IgD-negative memory B cell (primary cell): ENCODE results near the gene SP110. TPM values are rescaled to one million over a fixed set of nuclear protein-coding genes. Genes with fewer than 3 reads are reported as not detected.

ENCODE experiments used
- H3K27ac Mint-ChIP-seq, 3 donors: one replicate each; pipeline ENCODE4 v1.8.0; 2020 to 2022; ENCODE audit warnings: mild to moderate bottlenecking in 3 of 3, mixed read lengths in 3 of 3, moderate library complexity in 1 of 3
- H3K27me3 Mint-ChIP-seq: one replicate; pipeline ENCODE4 v1.8.0; 2021; ENCODE audit warnings: mixed read lengths
- H3K36me3 Mint-ChIP-seq: one replicate; pipeline ENCODE4 v1.8.0; 2020; ENCODE audit warnings: mild to moderate bottlenecking, mixed read lengths
- H3K4me1 Mint-ChIP-seq, 3 donors: one replicate each; pipeline ENCODE4 v1.8.0; 2020 to 2022; ENCODE audit warnings: mixed read lengths in 3 of 3, mild to moderate bottlenecking in 1 of 3
- H3K4me3 Mint-ChIP-seq, 4 donors: one replicate each; pipeline ENCODE4 v1.8.0; 2020 to 2022; ENCODE audit warnings: mild to moderate bottlenecking in 4 of 4, mixed read lengths in 4 of 4, moderate library complexity in 3 of 4
- H3K9me3 Mint-ChIP-seq, 3 donors: one replicate each; pipeline ENCODE4 v1.8.0; 2020 to 2021; ENCODE audit warnings: mixed read lengths in 3 of 3, mild to moderate bottlenecking in 1 of 3
- polyA plus RNA-seq: library from polyadenylated mRNA; unstranded; fragments of 300-500 nt; fragmentation: Illumina TruSeq; gene quantifications from one replicate; pipeline ENCODE4 v1.2.3, GENCODE V29; 2021

SP110 gene
- polyA plus RNA-seq, 1 donor from 2014 or later, result 273 TPM

GRCh38 chr2:230170532-230170931 is 49.3 kb downstream of the SP110 start:
- peak overlapping the region in 1 of 4 donors; percentile 8 for H3K4me3 Mint-ChIP-seq
- H3K36me3 Mint-ChIP-seq, result peaks cover 12% of the 10 kb centered on the region
- peak overlapping the region in 1 of 3 donors; percentile 73 for H3K27ac Mint-ChIP-seq
- no peaks in the 10 kb centered on the region for H3K4me1 Mint-ChIP-seq
- H3K27me3 Mint-ChIP-seq, result no peaks in the 10 kb centered on the region
- no peaks in the 10 kb centered on the region for H3K9me3 Mint-ChIP-seq

GRCh38 chr2:230166557-230167170 is 53.1 kb downstream of the SP110 start:
- H3K36me3 Mint-ChIP-seq, result peaks cover 9% of the 10 kb centered on the region

GRCh38 chr2:230164139-230164538 is 55.6 kb downstream of the SP110 start:
- Mint-ChIP-seq H3K4me3 (no peak overlapping the region), H3K27ac (peak overlapping the region in 1 of 3 donors; percentile 59), H3K4me1 (peaks cover 4 to 14% (median 11%) of the 10 kb centered on the region in 3 donors), H3K9me3 (peaks cover 0 to 2% (median 0%) of the 10 kb centered on the region in 3 donors), H3K27me3 (no peaks in the 10 kb centered on the region), H3K36me3 (peaks cover 9% of the 10 kb centered on the region)

More at GRCh38 chr2:230166557-230167170, 53.1 kb downstream of the SP110 start:
- Mint-ChIP-seq H3K4me3 (no peak overlapping the region), H3K27ac (peak overlapping the region in 1 of 3 donors; percentile 11), H3K9me3 (peaks cover 0 to 2% (median 0%) of the 10 kb centered on the region in 3 donors), H3K4me1 (peaks cover 4 to 11% (median 10%) of the 10 kb centered on the region in 3 donors), H3K27me3 (no peaks in the 10 kb centered on the region)

GRCh38 chr2:230162981-230163380 is 56.8 kb downstream of the SP110 start:
- Mint-ChIP-seq H3K36me3 (peaks cover 5% of the 10 kb centered on the region), H3K9me3 (peaks cover 0 to 2% (median 0%) of the 10 kb centered on the region in 3 donors), H3K4me1 (peaks cover 4 to 14% (median 11%) of the 10 kb centered on the region in 3 donors), H3K27ac (peak overlapping the region in 1 of 3 donors; percentile 5), H3K27me3 (no peaks in the 10 kb centered on the region), H3K4me3 (no peak overlapping the region)

- Mint-ChIP-seq H3K27ac (peak overlapping the region in 1 of 3 donors; percentile 32), H3K4me1 (peaks cover 4 to 14% (median 11%) of the 10 kb centered on the region in 3 donors), H3K36me3 (no peaks in the 10 kb centered on the region), H3K4me3 (no peak overlapping the region), H3K27me3 (no peaks in the 10 kb centered on the region), H3K9me3 (peaks cover 0 to 2% (median 0%) of the 10 kb centered on the region in 3 donors)
Measured at GRCh38 chr2:230161184-230161583, 58.6 kb downstream of the SP110 start.

GRCh38 chr2:230160112-230160660 is 59.6 kb downstream of the SP110 start:
- Mint-ChIP-seq H3K4me1 (peaks cover 4 to 14% (median 11%) of the 10 kb centered on the region in 3 donors), H3K4me3 (no peak overlapping the region), H3K27ac (peak overlapping the region in 1 of 3 donors; percentile 19), H3K9me3 (peaks cover 0 to 2% (median 0%) of the 10 kb centered on the region in 3 donors), H3K27me3 (no peaks in the 10 kb centered on the region), H3K36me3 (no peaks in the 10 kb centered on the region)

DNA sequence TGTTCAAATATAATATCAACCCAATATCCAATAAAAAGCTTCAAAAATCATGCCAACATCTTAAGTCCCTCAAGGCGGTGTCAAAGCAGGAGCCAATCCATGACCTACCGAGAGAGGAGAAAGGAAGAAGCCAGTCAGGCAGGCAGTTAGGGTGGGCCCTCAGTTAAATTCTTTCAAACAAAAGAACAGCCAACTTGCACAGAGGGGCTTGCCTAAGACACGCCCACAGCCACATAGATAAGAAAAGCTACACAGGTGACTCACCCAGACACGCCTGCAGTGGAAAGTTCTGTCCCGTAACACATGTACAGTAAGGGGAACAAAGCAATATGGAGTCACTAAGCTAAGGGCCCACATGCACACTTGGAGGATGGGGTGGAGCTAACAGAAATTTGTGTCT is 61.3 kb downstream of the SP110 start:
- peaks cover 0 to under 1% (median 0%) of the 10 kb centered on the region in 3 donors for H3K9me3 Mint-ChIP-seq
- H3K27me3 Mint-ChIP-seq, result no peaks in the 10 kb centered on the region
- peaks cover 4 to 10% (median 7%) of the 10 kb centered on the region in 3 donors for H3K4me1 Mint-ChIP-seq
- no peak overlapping the region for H3K4me3 Mint-ChIP-seq
- H3K27ac Mint-ChIP-seq, result no peak overlapping the region
- H3K36me3 Mint-ChIP-seq, result no peaks in the 10 kb centered on the region

DNA sequence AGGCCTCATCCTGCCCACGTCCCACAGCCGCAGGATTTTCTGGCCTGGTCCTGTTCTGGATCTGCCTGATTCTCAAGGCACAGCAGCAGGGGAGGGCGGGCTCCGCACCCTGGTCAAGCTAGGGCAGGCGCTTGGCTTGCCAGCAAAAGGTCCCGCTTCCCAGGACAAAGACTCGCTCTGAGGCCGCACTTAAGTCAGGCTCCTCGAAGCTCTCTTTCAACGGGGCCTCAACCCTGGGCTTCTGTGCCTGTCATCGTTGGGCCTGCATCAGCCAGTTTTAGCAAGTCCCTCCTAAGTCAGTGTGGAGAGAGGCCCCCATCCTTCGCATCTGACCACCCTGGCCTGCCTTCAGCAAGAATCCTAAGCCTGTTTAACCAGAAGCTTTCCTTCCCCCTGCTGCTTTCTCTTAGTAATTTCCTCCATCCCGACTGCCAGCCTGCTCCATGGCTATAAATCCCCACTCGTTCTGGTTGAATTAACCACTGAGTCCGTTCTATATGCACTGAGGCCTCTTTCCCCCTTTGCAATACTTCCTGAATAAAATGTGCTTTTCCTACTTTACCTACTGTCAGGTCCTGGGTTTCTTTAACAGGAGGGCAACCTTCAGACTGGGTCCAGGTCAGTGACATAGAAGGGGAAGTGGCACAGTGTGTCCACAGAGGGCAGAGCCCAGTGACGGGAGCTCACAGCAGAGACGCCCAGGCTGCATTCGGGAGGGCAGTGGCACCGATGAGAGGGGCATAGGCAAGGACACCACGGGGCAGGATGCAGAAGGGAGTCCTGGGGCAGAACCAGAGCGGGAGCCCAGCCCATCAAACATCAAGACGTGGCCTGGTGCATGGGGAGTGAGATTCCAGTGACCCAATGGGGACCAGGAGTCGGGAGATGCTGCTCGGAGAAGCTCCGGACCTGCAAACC is 62.7 kb downstream of the SP110 start:
- H3K4me3 Mint-ChIP-seq, result no peak overlapping the region
- H3K27me3 Mint-ChIP-seq, result no peaks in the 10 kb centered on the region
- H3K9me3 Mint-ChIP-seq, result peaks cover 3 to 5% (median 4%) of the 10 kb centered on the region in 3 donors
- no peak overlapping the region for H3K27ac Mint-ChIP-seq
- H3K36me3 Mint-ChIP-seq, result no peaks in the 10 kb centered on the region
- peaks cover 0 to 3% (median 3%) of the 10 kb centered on the region in 3 donors for H3K4me1 Mint-ChIP-seq

- H3K4me3 Mint-ChIP-seq, result no peak overlapping the region
- peaks cover 3 to 8% (median 7%) of the 10 kb centered on the region in 3 donors for H3K9me3 Mint-ChIP-seq
- H3K4me1 Mint-ChIP-seq, result peaks cover 0 to 3% (median 0%) of the 10 kb centered on the region in 3 donors
- H3K27me3 Mint-ChIP-seq, result no peaks in the 10 kb centered on the region
- no peak overlapping the region for H3K27ac Mint-ChIP-seq
- H3K36me3 Mint-ChIP-seq, result no peaks in the 10 kb centered on the region
Measured at GRCh38 chr2:230155359-230155758, 64.4 kb downstream of the SP110 start.

DNA sequence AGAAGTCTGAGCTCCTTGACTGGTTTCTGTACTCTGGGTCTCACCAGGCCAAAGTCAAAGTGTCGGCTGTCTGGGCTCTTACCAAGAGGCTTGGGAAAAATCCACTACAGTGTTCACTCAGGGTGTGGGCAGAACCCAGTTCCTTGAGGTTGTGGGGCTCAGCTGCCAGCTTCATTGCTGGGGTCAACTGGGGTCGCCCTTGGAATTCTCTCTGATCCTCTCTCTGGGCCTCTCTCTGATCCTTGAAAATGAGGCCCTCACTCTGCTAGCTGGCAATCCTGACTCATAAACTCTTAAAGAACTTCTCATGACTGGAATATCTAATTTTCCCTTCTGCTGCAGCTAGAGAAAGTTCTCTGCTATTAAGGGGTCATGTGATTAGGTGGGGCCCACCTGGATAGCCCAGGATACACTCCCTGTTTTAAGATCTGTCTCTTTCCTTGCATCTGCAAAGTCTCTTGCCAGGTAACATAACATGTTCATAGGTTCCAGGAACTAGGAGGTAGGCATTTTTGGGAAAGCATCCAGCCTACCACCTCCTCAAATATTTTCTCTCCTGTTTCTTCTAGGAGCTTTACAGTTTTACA is 66.3 kb downstream of the SP110 start:
- H3K36me3 Mint-ChIP-seq, result no peaks in the 10 kb centered on the region
- peaks cover 3 to 8% (median 7%) of the 10 kb centered on the region in 3 donors for H3K9me3 Mint-ChIP-seq
- H3K4me3 Mint-ChIP-seq, result no peak overlapping the region
- H3K27me3 Mint-ChIP-seq, result no peaks in the 10 kb centered on the region
- H3K4me1 Mint-ChIP-seq, result peaks cover 0 to under 1% (median under 1%) of the 10 kb centered on the region in 3 donors
- H3K27ac Mint-ChIP-seq, result no peak overlapping the region

DNA sequence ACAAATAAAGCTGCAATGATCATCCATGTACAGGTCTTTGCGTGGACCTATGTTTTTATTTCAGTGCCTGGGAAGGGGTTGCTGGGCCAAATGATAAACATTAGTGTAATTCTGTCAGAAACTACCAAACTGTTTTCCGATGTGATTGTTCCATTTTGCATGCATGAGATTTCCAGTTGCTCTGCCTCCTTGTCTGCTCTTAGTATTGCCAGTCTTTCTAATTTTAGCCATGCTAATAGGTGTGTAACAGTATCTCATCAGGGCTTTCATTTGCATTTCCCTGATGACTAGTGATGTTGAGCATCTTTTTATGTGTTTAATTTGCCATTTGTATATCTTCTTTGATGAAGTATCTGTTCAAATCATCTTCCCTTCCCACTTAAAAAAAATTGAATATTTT is 67.5 kb downstream of the SP110 start:
- peaks cover 3 to 8% (median 7%) of the 10 kb centered on the region in 3 donors for H3K9me3 Mint-ChIP-seq
- H3K36me3 Mint-ChIP-seq, result no peaks in the 10 kb centered on the region
- H3K27ac Mint-ChIP-seq, result no peak overlapping the region
- peaks cover 0 to 4% (median 4%) of the 10 kb centered on the region in 3 donors for H3K4me1 Mint-ChIP-seq
- H3K27me3 Mint-ChIP-seq, result no peaks in the 10 kb centered on the region
- no peak overlapping the region for H3K4me3 Mint-ChIP-seq

- H3K9me3 Mint-ChIP-seq, result peaks cover 3 to 18% (median 13%) of the 10 kb centered on the region in 3 donors
- no peak overlapping the region for H3K27ac Mint-ChIP-seq
- H3K4me1 Mint-ChIP-seq, result peaks cover 0 to 8% (median 4%) of the 10 kb centered on the region in 3 donors
- no peak overlapping the region for H3K4me3 Mint-ChIP-seq
- H3K27me3 Mint-ChIP-seq, result peaks cover 1% of the 10 kb centered on the region
- H3K36me3 Mint-ChIP-seq, result peaks cover 14% of the 10 kb centered on the region
Measured at GRCh38 chr2:230144355-230144754, 75.4 kb downstream of the SP110 start.

- H3K9me3 Mint-ChIP-seq, result peaks cover 3 to 18% (median 13%) of the 10 kb centered on the region in 3 donors
- H3K27me3 Mint-ChIP-seq, result peaks cover 1% of the 10 kb centered on the region
- H3K4me1 Mint-ChIP-seq, result peaks cover 0 to 5% (median 0%) of the 10 kb centered on the region in 3 donors
- H3K27ac Mint-ChIP-seq, result peak overlapping the region in 1 of 3 donors; percentile 28
- peaks cover 13% of the 10 kb centered on the region for H3K36me3 Mint-ChIP-seq
- H3K4me3 Mint-ChIP-seq, result no peak overlapping the region
Measured at GRCh38 chr2:230140667-230141066, 79.1 kb downstream of the SP110 start.

DNA sequence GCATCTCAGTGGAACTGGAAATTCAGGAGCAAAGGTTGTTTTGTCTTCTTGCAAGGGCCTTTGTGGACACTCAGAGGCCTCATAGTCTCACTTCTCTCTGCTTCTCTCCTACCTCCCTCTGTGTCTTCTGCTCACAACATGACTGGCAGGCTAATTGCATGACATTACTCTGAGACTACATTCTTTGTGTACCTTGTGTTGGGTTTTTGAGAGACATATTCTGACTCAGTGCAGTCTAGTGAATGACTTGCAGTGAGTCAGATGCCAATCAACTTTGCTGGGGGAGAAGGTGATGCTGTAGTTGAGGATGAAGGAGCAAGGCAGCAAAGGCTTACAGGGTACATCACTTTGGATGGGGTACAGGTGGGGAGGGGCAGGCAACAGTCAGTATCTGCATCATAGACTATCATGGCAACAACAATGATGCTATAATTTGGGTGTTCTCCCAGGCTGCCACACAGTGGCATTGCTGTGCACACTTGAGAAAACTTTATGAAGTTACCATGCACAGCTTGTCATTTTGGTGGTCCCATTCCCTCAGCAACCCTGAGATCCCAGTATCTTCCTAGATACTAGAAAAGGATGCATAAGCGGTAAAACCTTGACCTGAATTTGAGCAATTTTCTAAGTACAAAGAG is 81.8 kb downstream of the SP110 start:
- no peak overlapping the region for H3K27ac Mint-ChIP-seq
- H3K4me3 Mint-ChIP-seq, result no peak overlapping the region
- H3K36me3 Mint-ChIP-seq, result peaks cover 3% of the 10 kb centered on the region
- H3K9me3 Mint-ChIP-seq, result peaks cover 3 to 18% (median 13%) of the 10 kb centered on the region in 3 donors
- no peaks in the 10 kb centered on the region for H3K27me3 Mint-ChIP-seq
- H3K4me1 Mint-ChIP-seq, result peaks cover 0 to 1% (median 0%) of the 10 kb centered on the region in 3 donors
